Osteocyte (in vitro differentiated cells): ENCODE measurements around the gene BATF3. TPM values are rescaled to one million over a fixed set of nuclear protein-coding genes. Genes with fewer than 3 reads are reported as not detected.

ENCODE experiments used
- DNase-seq: peaks from one replicate; pipeline ENCODE4 v3.0.0; 2021; ENCODE audit warnings: mixed read lengths; ENCODE audit not compliant: unreplicated experiment; ENCODE audit errors: extremely low spot score
- H3K27ac Mint-ChIP-seq: one replicate; pipeline ENCODE4 v1.8.0; 2021; ENCODE audit warnings: mild to moderate bottlenecking, mixed read lengths; ENCODE audit not compliant: unreplicated experiment
- H3K27me3 Mint-ChIP-seq: one replicate; pipeline ENCODE4 v1.8.0; 2021; ENCODE audit warnings: mixed read lengths; ENCODE audit not compliant: unreplicated experiment
- H3K36me3 Mint-ChIP-seq: one replicate; pipeline ENCODE4 v1.8.0; 2021; ENCODE audit warnings: mixed read lengths; ENCODE audit not compliant: unreplicated experiment
- H3K4me1 Mint-ChIP-seq: one replicate; pipeline ENCODE4 v1.8.0; 2021; ENCODE audit warnings: mixed read lengths; ENCODE audit not compliant: unreplicated experiment
- H3K4me3 Mint-ChIP-seq: one replicate; pipeline ENCODE4 v1.8.0; 2021; ENCODE audit warnings: mild to moderate bottlenecking, moderate library complexity, mixed read lengths; ENCODE audit not compliant: unreplicated experiment
- H3K9me3 Mint-ChIP-seq: one replicate; pipeline ENCODE4 v1.8.0; 2021; ENCODE audit warnings: mixed read lengths; ENCODE audit not compliant: unreplicated experiment
- CTCF ChIP-seq: fragments of 200-600 bp; sonication (generic); IDR thresholded peaks from 2 replicates; pipeline ENCODE4 v1.5.0; 2021; ENCODE audit warnings: antibody characterized with exemption, mild to moderate bottlenecking, moderate library complexity
- total RNA-seq: library from RNA; stranded (reverse); gene quantifications from 2 replicates; pipeline ENCODE4 v1.2.1, GENCODE V29; 2021

BATF3 gene
- total RNA-seq, 1 donor from 2014 or later, result 0.56 TPM

- Mint-ChIP-seq H3K9me3 (no peaks in the 10 kb centered on the region), H3K27me3 (peaks cover 9% of the 10 kb centered on the region), H3K4me1 (no peaks in the 10 kb centered on the region), H3K4me3 (no peak overlapping the region), H3K36me3 (peaks cover 2% of the 10 kb centered on the region), H3K27ac (no peak overlapping the region)
- DNase-seq, result peak; percentile 59
- TF ChIP-seq CTCF, result no peak
These were observed 16.3 kb downstream of the BATF3 start for GRCh38 chr1:212683357-212683722.

- Mint-ChIP-seq H3K4me3 (no peak overlapping the region), H3K9me3 (no peaks in the 10 kb centered on the region), H3K4me1 (no peaks in the 10 kb centered on the region), H3K36me3 (no peaks in the 10 kb centered on the region), H3K27me3 (peaks cover 9% of the 10 kb centered on the region), H3K27ac (no peak overlapping the region)
- TF ChIP-seq CTCF, result no peak
- no peak for DNase-seq
These were observed 18.8 kb downstream of the BATF3 start for GRCh38 chr1:212680680-212681389.

GRCh38 chr1:212678456-212679410 lies 20.9 kb downstream of the BATF3 start:
- H3K9me3 Mint-ChIP-seq, result no peaks in the 10 kb centered on the region
- H3K27me3 Mint-ChIP-seq, result peaks cover 9% of the 10 kb centered on the region
- no peak overlapping the region for H3K27ac Mint-ChIP-seq
- no peaks in the 10 kb centered on the region for H3K4me1 Mint-ChIP-seq
- H3K4me3 Mint-ChIP-seq, result no peak overlapping the region
- H3K36me3 Mint-ChIP-seq, result no peaks in the 10 kb centered on the region
- peak; percentile 67 for DNase-seq
- no peak for TF ChIP-seq CTCF

DNA sequence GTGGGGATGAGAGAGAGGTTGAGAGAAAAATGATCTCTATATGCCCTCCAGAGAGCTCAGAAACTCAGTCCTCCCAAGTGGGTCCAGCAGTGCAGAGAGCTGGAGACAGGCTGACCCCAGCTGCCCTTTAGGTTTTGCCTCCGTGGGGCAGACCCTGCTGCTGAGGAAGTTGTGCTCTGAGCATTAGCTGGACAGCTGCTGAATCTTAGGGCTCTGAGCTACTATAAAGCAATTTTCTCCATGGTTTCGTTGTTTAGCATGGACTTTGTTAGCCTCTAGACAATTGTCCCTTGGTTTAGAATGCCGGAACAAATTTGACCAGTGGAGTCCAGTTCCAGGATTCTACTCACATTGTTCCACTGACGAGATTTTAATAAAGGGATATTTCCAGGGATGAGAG lies 22.1 kb downstream of the BATF3 start:
- peak; percentile 38 for DNase-seq
- Mint-ChIP-seq H3K4me3 (no peak overlapping the region), H3K27me3 (peaks cover 9% of the 10 kb centered on the region), H3K9me3 (no peaks in the 10 kb centered on the region), H3K27ac (no peak overlapping the region), H3K36me3 (no peaks in the 10 kb centered on the region), H3K4me1 (no peaks in the 10 kb centered on the region)
- no peak for TF ChIP-seq CTCF

GRCh38 chr1:212677136-212677535 lies 22.5 kb downstream of the BATF3 start:
- Mint-ChIP-seq H3K36me3 (no peaks in the 10 kb centered on the region), H3K27ac (no peak overlapping the region), H3K4me1 (no peaks in the 10 kb centered on the region), H3K4me3 (no peak overlapping the region), H3K9me3 (no peaks in the 10 kb centered on the region), H3K27me3 (peaks cover 9% of the 10 kb centered on the region)
- DNase-seq, result peak; percentile 23
- TF ChIP-seq CTCF, result no peak
